AML-193 (cell line): Measurements from ENCODE around the gene PTPN21.

Source experiments
- DNase-seq, 2 experiments: peaks; one replicate each; lab custom pipeline; 2025; lab: John Stamatoyannopoulos, UW

Gene PTPN21

DNA sequence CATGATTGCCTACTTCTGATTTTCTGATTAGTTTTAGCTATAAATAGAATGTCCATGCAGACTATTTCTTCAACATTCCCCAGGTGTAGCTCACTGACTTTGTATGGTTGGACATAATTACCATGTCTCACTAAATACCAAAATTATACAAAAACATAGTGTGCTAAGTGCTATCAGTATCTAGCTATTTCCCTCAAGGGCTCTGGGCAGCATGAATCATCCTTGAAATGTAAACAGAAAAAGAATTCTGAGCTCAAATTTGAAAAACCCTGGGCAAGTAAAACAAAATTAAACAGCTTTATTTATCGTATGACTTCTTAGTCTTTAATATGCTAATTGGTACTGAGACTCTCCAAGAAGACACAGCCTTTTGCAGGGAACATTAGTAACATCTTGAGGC lies 86.4 kb downstream of the PTPN21 start:
- no peak for DNase-seq

DNA sequence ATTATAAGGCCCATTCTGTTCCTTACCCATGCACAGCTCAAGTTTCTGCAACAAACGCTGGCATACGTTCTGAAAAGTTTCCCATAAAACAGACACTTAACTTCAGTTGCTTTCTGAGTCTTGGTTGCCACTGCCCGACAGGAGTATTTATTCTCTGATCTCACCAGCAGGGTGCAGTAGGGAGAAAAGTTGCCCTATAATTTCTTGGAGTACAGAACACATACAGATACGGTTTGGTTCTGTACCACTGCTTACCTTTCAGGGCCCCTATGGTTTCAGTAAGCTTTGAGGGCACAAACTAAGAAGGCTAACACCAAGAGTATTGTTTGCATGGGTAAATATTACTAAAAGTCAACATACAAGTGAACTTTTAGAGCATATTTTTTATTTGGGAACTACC lies 91.5 kb downstream of the PTPN21 start:
- DNase-seq, result peak; percentile 6 to 8

DNA sequence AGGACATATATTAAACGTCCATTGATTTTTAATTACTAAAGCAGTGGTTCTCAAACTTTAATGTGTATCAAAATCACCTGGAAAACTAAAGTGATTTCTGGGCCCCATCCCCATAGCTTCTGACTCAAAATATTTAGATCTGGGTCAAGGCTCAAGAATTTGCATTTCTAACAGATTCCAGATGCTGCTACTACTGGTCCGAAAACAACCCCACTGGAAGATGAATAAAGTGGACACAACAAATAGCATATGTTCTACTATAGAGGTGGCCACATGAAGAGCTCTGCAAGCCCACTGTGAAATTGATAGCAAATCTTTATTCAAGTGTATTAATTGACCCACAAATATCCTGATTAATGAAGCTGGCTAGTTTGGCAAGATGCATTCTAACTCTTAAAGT lies 99.9 kb downstream of the PTPN21 start:
- DNase-seq, result no peak

DNA sequence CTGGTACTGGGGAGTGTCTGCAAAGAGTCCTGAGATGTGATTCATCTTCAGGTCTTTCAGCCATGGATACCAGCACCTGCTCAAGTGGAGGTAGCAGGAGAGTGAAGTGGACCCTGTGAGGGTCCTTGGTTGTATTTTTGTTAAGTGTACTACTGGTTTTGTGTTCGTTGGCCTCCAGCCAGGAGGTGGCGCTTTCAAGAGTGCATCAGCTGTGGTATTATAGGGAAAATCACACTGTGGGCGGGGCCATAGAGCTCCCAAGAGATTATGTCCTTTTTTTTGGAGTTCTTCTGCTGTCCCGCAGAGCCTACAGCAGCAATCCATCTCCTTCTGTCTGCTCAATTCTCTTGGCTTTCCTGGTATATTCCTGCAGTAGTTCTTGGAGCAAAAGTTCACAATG lies 102.6 kb downstream of the PTPN21 start:
- no peak for DNase-seq

DNA sequence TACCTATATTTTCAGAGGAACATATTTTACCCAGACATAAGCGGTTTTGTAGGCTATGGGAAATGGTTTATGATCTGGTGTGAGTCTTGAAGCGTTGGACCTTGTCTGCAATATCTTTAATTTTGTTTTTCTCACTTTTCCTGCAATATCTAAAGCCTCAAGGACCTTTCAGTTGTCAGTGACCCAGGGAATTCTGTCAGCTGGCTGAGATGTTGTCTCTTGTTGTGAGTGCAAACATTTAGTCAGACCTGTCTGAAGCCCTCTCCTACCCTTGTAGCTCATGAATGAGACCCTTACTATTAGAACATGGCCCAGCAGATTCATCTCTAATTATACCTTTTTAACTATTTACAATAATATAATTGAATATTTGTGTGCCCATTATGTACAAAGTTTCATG lies 115.7 kb downstream of the PTPN21 start:
- DNase-seq, result no peak

DNA sequence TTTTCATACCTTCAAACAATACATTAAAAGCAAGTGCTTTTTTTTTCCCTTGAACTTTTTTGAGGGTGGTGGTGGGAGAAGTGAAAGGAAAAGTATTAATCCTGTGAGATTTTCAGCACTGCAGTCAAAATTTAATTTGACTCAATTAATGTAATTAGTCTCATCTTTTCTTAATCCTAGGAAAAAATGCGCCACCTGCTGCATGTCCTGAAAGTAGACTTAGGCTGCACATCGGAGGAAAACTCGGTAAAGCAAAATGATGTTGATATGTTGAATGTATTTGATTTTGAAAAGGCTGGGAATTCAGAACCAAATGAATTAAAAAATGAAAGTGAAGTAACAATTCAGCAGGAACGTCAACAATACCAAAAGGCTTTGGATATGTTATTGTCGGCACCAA lies 117.1 kb downstream of the PTPN21 start:
- DNase-seq, result no peak

DNA sequence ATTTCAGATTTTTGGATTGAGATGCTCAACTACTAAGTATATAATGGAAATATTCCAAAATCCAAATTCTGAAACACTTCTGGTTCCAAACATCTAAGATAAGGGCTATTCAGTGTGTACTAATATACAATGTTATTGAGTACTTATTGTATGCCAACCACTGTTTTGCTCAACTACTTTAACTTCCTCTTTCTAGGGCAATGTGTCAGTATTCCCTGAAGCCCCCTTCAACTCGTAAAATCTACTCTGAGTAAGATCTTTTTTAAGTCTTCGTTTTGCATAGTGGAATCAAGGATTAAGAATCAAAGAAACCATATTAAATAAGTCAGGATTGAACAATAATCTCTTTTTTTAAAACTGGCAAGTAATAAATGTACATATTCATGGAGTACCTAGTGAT lies 123.8 kb downstream of the PTPN21 start:
- no peak for DNase-seq

DNA sequence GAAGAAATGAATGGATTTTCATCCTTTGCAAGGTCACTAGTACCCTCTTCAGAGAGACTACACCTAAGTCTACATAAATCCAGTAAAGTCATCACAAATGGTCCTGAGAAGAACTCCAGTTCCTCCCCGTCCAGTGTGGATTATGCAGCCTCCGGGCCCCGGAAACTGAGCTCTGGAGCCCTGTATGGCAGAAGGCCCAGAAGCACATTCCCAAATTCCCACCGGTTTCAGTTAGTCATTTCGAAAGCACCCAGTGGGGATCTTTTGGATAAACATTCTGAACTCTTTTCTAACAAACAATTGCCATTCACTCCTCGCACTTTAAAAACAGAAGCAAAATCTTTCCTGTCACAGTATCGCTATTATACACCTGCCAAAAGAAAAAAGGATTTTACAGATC lies 128.5 kb downstream of the PTPN21 start:
- no peak for DNase-seq

DNA sequence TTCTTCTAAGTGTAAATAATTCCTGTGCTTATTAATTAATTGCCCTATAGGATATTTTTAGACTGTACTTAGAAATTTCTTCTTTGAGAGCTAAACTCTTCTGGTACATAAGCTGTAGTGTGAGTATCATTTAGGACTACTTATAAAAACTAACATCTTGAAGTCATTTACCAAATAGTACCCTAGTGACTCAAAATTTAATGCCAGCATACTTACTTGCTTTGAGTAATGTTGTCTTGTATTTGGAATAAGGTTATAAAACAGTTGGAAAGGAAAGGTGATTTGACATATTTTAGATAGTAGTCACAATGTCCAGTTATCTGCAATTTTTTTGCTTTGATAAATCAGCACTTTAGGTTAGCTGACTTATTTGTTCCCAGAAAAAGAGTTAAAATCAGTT lies 130.2 kb downstream of the PTPN21 start:
- no peak for DNase-seq

DNA sequence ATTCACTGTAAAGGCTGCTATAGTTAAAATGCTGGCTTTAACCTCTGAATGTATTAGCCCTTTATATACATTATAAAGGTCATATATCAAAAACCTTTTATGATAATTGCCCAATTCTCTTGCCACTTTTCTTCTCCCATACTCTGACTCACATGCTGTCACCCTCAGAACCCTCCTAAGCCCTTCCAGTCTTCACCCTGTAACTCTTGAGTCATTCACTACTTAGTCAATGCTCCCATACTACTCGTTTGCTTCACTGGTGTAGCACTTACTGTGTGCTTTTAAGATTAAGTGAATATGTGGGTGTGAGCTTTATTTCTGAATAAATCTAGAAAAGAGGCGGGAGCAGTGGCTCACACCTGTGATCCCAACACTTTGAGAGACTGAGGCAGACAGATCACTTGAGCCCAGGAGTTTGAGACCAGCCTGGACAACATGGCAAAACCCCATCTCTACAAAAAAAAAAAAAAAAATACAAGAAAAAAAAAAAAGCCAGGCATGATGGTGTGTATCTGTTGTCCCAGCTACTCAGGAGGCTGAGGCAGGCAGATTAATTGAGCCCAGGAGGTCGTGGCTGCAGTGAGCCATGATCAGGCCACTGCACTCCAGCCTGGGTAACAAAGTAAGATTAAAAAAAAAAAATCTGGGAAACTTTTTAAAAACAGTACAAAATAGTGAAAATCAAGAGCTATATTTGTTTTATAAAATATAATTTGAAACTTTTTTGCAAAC lies 131.7 kb downstream of the PTPN21 start:
- no peak for DNase-seq

DNA sequence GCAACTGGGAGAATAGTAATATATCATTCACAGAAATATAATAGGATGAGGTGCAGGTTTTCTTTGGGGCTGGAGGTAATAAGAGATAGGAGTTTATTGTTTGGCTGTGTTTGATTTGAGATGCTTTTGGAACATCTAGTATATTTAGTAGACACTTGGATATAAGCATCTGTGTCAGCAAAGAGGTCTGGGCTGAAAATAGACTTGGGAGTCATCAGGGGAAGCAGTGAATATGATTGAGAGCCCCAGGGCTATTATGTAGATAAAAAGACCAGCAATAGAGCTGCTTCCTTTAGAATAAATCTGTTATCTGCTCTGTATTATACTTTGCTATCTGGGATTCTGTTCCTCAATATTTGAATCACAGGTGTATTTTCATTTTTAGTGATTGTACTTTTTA lies 132.8 kb downstream of the PTPN21 start:
- DNase-seq, result no peak

DNA sequence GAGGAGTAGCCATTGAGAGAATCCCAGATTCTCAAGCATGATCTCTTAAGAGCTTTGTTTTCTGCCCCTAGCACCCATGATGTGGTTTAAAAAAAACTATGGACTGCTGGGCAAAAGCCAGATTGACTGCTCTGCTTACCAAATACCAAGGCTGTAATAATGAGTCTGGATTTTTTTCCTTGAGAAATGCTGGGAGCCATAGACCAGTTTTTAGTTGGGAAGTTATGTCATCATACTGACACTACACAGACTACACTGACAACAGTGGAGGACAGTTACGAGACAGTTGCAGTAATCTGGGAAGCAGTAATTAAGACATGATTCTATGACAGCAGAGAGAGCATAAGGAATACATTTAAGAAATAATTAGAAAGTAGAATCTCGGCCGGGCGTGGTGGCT lies 133.5 kb downstream of the PTPN21 start:
- no peak for DNase-seq

DNA sequence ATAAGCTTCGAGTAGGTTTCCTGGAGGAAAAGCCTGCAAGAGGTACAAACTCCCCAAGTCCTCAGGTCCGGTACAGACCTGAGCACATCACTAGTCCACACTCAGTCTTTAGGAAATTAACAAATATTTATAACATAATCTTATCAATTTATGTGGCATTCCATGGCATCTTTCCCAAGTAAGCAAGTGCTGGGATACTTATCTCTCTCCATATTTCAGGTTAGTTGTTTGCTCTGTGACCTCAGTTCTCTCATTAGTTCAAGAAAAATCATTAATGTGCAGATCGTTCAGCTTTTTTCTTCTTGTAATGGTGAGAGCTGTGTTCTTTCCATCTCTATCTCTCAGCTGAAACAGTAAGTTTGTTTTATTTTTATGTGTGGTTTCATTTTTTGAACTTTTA lies 134.6 kb downstream of the PTPN21 start:
- DNase-seq, result no peak

DNA sequence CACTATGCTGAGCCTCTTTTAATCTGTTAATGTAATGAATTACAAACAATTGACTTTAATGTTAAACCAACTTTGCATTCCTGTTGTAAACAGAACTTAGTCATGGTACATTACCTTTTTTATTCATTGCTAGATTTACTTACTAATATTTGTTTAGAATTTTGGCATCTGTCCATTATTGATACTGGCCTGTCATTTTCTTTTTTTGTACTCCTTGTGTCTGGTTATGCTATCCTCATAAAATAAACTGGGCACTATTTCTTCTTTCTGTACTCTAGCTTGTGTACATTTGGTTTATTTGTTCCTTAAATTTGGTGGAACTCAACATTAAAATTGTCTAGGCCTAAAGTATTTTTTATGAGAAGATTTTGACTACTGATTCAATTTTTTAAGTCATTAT lies 137.2 kb downstream of the PTPN21 start:
- DNase-seq, result no peak
